ENCODE measurements around the gene SYT1.

SYT1 gene

DNA sequence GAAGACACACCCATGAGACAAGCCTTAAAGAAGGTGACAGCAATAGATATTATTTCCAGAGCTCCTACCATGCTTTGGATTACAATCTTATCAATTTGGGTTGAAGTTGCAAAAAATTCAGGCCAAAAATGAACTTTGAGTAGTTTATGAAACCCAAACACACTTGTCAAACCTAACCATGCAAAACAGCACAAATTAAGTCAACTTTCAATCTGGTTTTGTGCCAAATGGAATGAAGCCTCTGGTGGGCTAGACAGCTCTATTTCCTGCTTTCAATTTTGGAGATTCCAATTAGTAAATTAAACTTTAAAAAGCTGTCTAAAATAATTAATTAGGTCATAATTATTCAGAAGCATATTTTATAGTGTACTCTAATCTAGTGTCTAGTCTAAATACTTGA lies 203.4 kb downstream of the SYT1 start:
- no peak for DNase-seq

DNA sequence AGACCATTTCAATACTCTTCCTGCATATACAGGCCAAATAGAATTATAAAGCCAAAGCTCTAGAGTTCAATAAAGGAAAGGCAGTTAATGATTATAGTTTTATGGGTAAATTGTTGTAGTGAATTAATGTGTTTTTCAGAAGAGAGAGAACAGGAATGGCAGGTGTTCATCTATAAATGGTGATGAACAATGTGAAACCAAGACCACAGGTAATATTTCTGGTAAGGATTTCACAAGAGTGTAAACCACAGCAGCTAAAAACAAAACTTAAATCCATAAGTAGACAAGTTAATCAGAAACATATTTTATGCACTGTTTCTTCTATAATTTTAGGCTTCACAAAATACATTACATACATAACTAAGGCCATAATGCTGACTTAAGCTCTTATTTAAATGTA lies 204.4 kb downstream of the SYT1 start:
- no peak for DNase-seq

DNA sequence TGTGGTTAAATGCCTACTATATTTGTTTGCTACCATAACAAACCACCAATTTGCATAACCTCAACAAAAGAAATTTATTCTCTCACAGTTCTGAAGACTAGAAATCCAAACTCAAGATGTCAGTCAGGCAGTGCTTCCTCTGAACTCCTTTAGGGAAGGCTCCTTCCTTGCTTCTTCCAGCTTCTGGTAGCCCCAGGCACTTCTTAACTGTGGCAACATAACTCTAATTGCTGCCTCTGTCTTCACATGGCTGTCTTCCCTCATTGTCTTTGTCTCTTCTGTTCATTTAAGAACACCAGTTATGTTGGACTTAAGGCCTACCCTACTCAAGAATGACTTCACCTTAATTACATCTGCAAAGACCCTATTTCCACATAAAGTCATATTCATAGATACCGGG lies 206.9 kb downstream of the SYT1 start:
- no peak for DNase-seq

DNA sequence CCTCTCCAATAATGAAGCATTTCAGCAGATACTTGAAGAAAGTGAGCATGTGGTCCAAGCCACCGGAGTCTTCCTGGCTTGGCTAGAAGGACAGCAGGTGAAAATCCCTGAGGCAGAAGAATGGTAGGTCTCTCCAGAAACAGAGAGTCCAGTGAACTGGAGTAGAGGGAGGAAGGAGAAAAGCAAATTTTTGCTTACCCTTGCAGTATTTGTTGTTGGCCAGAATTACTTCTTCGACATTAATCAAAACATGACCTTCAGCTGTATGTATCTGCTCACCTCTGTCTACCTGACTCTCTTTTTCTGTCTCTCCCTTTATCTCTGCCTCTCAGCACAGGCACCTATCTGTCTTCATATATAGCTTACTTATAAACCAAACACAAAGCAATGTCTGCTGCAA lies 208.9 kb downstream of the SYT1 start:
- DNase-seq, result no peak

DNA sequence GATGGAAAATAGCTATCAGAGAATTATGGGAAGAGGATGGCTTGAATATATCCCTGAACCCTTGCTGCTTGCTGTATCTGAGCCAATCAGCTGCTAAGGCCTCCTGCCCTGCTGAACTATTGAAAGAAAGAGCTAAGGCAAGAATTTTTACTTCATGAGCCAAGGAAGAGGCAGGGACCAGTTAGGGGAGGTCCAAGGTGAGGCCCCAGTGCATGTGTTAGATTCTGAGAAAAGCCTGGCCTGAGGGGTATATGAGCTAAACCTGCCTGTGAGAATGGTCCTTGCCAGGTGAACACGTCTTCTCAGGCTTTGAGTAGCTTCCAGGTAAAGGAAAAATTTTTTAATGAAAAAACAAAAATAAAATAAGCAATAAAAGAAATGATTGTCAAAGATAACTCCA lies 218.0 kb downstream of the SYT1 start:
- no peak for DNase-seq

DNA sequence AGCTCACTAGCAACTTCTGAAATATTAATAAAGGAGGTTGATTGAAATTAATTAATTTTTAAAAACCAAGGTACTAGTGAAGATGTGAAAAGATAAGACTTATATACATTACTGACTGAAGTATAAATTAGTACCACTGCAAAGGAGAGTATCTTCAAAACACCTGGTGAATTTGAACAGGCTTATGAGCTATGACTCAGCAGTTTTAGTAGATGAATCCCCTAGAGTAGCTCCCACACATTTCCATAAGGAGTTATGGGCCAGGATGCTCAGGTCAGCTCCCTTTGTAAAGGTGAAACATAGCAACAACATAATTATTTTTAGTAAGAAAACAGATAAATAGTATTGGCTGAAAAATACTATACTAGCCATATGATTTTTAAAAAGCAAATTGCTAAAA lies 218.6 kb downstream of the SYT1 start:
- DNase-seq, result no peak

DNA sequence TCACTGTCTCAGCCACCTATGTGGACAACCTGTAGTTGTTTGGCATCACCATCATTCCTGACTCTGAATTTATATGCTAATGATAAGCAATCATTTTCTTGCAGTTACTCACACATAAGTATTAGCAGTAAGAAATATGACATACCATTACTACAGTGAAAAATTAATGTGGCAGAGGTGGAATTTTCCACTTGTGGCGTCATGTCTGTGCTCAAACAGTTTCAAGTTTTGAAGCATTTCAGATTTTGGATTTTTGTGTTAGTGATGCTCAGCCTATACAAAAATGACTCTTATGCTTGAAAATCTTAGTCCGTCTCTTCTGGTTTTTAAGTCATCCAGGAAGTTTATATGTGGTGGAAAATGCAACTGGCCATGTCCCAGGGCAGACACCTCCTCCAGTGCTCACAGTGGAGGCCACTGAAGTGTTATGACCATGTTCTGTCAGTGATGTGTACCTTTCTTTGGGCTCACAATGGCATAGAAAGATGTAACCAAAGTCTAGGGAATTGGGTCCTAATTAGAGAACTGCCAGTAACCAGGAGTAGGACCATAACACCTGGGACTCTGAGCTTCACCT lies 220.6 kb downstream of the SYT1 start:
- no peak for DNase-seq

DNA sequence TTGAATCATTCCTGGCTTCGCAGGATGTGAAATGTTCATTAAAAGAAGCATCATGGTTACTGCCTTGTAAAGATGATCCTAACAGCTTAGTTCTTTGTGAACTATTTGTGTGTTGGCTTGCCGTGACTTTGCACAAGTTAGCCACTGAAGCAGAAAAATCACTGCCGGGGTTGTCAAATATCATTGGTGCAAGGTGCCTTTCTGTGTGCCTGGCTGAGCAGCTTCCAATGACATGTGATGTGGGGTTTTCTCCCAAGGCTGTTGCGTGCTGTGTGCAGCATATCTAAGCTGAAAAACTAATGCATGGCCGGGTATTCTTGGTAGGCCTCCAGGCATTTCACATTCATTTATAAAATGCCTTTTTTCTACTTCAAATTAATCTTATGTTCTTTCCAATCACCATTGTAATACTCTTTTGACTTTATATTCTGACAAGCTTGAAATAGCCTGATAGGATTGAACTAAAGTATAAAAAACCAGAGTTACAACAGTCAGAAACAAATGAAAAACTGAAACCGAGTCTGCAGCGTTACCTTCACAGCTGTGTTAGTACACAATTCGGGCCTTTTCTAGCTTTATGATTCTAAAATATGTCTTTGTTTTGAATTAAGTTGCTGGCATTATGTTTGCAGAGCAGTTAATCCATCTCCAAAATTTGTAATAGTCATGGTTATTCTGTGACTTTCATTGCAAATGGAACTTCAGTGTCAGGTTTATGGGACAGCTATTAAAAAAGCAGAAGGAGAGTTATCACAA lies 222.1 kb downstream of the SYT1 start:
- no peak for DNase-seq

DNA sequence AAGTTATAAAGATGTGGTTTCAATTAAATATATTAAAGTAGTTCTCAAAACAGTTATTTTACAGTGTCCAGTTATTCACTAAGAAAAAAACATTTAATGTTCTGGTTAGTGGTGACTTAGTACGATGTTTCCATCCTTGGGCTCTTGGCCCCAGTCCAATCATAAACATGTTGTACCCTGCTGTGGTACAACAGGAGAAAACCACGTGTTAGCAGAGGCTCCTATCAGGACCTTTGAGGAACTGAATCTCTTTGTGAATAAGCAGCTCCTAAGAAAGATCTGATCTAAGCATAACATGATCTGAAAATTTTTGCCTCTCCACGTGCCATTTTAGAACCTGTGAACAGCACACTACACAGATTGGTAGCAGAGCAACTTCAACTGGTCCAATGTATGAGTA lies 234.0 kb downstream of the SYT1 start:
- DNase-seq, result no peak

DNA sequence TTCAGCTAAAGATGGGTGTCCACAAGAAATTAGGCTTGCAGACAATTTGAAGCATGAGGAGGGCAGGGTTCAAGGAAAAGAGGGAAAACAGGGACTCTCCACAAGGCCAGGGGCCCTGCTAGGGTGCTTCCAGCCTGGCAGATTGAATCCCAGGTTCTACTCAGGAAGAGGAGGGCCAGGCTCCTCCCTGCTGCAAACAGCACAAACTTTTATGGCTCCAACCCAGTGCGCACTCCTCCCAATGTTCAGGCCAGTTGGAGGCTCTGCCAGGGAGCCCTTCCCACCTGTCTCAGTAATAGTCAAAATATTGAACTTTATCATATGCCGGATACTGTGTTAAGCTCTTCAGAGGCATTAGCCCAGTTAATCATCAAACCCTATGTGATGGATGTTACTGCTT lies 244.4 kb downstream of the SYT1 start:
- no peak for DNase-seq

DNA sequence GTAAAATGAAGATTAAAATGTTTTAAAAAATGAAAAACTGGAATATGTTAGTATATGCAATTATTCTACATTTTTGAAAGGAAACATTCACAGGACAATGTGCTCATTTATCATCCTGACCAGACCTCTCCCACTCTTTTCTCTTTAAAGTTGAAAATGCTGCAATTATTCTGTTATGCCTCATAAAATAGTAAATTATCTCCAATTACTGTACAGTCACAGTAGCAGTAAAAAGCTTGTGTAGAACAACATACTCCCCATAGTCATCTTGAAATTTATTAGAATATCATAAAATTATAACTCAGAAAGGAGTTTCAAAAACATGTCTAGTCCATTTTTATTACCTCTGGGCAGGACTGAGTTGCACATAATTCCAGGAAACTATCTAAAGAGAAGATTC lies 250.3 kb downstream of the SYT1 start:
- no peak for DNase-seq

DNA sequence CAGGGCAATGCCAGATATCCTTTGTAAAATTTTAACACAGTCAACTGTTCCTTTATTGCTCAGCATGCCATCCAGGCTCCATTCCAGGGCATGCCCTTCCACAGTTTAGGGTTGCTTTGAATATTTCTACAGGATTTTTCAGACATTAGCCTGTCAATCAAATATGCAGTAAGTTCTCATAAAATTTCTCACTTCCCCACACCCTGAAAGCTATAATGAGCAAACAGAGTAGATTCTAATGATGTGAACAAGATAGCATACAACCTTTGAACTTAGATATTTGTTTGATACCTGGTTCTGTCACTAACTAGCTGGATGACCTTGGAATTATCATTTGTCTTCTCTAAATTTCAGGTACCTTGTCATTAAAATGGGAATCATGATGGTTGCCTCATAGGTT lies 251.2 kb downstream of the SYT1 start:
- DNase-seq, result no peak

DNA sequence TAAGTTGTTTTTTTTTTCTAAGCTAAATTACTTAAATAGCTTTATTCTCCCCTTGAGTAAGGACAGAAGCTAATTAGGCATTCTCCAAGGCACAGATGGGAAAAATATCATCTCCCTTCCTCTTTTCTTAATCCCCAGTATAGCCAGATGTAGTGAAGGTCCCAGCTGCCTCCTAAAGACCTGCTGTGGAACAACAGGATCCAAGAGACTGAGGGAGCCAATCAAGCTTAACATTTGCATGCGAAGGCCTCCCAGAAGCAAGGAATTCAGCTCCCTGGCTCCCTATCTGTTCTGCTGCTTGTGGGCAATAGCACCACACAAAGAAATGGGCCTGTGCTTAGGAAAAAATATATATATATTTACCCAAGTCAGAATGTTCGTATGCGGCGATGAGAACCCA lies 255.2 kb downstream of the SYT1 start:
- no peak for DNase-seq

DNA sequence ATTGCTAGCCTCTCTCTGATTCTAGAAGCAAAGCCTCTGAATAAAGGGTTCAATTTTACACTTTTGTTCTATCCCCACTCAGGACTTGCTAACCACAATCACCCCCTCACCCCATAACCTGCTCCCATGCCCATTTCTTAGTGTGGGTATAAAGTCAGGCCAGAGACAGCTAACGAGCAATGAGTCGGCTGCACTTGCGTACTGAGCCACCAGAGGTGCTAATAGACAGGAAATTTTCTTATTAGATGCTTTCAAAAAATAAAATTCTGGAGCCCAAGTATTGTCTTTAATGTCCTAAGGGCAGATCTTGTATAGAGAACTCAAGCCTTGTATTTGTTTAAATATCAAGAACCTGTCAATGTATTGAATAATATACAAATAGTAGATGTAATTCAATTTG lies 256.9 kb downstream of the SYT1 start:
- no peak for DNase-seq

DNA sequence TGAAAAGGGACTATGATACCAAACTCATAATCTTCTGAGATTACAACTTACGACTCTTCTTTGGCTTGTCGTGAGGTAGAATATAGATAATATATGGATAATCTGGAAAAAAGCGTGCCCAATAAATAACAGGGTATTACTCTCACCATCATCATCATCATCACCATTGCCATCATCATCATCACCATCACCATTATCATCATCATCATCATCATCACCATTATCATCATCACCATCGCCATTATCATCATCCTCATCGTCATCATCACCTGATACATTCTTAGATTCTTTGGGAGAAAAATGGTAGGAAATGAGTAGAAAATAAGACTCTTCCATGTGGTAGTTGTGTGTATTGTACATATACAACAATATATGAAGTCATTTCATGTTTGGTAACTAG lies 259.8 kb downstream of the SYT1 start:
- DNase-seq, result no peak

DNA sequence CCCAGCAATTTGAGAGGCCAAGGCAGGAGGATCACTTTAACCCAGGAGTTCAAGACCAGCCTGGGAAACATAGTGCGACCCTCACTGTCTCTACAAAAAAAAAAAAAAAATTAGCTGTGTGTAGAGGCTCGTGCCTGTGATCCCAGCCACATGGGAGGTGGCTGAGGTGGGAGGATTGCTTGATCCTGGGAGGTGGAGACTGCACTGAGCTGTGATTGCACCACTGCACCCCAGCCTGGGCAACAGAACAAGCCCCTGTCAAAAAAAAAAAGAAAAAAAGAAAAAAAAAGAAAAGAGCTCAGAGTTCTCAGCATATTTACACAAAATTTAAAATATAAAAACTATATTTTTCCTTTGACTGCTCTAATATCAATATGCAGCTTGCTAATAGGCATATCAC lies 260.8 kb downstream of the SYT1 start:
- DNase-seq, result no peak

DNA sequence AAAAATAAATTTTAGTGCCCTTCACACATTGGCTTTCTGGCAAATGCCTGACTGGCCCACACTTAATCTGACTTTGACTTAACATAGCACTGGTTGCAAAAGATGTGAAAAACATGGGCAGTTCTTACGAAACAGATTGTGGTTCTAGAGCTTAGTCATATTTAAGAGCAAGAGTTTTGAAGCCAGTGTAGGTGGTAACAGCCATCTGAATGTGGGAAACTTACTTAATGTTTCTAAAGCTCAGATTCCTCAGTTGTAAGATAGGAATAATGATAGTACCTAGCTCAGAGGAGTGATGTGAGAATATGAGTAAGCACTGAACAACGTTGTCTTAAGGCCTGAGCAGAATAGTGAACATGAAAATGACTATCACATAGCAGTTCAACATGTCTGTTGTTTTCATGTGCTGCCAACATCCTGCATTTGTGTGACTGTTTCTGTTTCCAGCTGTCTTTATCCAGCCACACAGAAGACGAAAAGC lies 262.7 kb downstream of the SYT1 start:
- no peak for DNase-seq

DNA sequence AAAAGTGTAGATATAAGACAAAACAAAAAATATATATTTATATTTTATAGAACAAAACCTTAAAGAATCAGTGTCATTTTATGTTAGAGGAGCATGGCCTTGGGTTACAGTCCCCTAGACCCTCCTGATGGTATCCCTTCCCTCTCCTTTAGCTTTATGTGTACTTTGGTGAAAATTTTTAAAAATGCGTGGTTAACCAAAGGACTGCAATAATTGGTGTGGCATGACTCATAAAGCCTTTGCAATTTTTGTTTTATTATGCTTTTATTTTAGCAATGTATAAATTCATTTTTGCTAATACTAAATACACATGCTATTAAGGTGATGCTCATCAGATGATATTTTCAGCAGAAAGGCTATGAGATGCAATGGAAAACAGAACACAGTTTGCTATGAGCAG lies 264.4 kb downstream of the SYT1 start:
- DNase-seq, result no peak

DNA sequence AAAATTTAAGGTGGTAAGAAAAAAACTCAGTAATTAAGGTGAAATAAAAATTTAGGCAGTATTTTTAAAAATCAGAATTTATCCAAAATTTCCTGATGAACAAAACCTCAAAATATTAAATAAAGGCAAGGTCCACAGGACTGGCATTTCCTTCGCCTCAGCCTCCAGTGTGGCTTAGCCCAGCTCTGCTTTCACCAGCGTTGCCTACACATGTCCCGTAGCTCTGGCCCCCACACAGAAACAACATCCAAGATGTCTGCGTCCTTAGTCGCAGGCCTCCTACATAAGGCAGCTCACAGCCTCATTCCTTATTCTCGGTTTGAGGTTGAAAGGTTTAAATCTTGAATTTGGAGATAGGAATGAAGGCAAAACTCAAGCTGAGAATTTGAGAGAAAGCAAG lies 274.3 kb downstream of the SYT1 start:
- no peak for DNase-seq

DNA sequence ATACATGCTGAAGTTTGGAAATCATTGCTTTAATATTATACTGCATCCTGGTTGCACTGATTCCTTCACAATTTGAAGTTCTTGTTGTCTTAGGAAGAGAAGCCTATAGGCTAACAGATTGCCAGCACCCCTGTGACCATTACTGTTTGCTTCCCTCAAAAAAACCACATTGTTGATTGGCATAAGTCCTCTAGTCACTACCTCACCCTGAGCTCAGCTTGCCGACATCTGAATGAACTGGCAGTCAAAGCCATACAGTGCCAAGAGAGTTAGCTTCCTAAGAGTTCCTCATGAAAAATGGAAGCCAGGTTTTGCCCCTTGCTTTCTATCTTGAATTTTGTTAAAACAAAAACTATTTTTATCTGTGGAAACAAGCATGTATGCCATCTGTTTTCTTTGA lies 276.1 kb downstream of the SYT1 start:
- DNase-seq, result no peak

DNA sequence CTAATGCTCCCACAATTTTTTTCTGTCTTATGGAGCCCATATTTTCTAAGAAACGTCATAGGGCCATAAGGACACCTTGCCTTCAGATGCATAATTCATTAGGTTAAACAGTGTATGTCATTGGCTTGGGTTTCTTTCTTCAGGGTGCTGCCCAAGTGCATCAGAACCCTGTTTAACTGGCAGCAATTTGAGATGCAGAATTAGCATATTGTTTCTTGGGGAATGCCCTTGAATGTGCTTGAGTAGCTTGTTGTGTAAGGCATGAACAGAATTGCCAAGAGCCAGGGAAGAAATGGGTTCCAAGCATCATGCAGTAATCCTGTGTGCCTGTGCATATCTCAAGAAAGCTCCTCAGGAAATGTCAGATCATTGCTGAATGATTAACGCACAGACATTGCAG lies 277.2 kb downstream of the SYT1 start:
- no peak for DNase-seq

DNA sequence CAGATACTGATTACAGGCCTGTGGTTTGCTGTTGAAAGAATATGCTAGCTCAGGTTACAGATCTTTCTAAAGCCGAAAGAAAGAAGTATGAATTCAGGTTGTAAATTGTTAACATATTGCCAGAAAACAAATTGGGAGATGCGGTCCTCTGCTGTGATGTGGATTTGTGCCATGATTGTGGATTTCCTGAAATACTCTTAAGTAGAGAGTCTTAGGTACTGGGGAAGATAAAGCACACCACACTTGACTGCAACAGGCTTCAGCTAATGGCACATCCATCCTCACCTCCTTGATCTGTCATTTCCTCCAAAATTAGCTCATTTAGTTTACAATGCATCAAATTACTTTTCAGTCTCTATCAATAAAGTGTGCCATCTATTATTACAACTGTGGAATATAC lies 279.2 kb downstream of the SYT1 start:
- DNase-seq, result no peak

DNA sequence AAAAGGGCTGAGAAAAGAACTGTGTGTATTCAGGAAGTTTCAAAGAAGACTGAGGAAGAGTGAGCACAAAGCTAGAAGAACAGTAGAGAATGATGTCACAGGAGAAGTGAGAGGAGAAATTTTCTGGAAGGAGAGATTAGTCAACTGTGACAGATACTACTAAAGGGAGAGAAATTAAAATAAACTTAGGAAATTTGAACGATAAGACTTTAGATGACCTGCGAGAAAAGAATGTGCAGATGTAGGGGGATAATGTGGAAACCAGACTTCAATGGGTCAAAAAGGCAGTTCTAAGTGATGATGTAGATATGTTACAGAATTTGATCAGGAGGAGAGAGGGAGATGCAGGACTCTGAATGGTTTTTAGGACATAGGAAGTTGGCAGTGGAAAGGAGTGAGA lies 287.4 kb downstream of the SYT1 start:
- DNase-seq, result no peak

DNA sequence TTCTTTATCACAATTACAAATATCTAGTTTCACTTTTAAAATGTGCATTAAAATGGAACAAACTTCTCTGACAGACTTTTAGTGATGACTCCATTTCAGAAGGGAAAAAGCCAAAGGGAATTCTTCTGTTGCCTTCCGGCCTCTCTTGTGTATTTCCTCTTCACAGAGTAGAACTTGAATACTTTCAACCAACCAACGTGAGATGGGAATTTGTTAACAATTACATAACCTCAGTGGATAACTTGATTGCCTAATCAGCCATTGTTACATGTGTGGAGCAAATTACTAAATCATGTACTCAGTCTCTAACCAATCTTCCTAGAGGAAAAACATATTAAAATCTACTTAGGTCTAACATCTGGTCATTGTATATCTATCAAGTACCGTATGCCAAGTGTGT lies 291.1 kb downstream of the SYT1 start:
- DNase-seq, result no peak

DNA sequence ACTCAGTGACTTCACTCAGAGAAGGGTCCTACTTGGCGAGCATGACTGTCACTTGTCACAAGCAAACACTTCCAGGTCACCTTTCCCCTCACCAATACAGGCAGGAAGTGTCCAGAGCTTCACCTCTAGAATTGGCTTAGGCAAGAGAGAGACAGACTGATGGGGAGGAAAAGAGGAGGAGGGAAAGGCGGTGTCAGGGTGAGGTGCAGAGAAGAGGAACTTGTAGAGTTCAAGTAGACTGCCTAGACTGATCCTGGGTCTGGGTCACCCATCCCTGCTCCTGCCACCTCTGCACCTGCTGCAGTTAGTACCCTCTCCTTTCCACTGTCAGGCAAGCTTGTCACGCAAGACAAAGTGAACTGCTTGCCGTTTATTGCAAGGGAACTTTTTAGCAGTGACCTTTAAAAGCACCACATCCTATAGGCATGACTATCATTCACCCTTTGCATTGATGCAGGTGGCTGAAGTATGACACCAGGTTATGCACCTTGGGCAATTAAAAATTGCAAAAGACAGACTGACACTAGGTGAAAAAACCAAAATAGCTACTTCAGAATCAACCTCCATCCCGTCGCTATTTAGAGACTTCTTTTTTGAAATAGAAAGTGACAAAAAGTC lies 292.4 kb downstream of the SYT1 start:
- no peak for DNase-seq

Measured in activated naive CD4-positive, alpha-beta T cell treated with anti-CD3 and anti-CD28 coated beads, Interleukin-2, amount 50 U/mL, for 16 hours (primary cell).